Stimulated activated memory B cell treated with anti-CD40 and anti-IgM and Interleukin-4, amounts not matched to agents 10 μg/mL and 1 μg/mL and 100 μg/mL, for 72 hours (primary cell): Measurements from ENCODE around the gene HTR2A.
A peak's percentile ranks its signal among the peaks of the same experiment; 100 is the strongest.

ENCODE experiments used
- ATAC-seq: fragments of 150-1000 bp; cut with Tn5 transposase; 2 replicates; pipeline ENCODE4 v1.10.0; 2021
- H3K27ac Mint-ChIP-seq: one replicate; pipeline ENCODE4 v1.8.0; 2022; ENCODE audit warnings: mild to moderate bottlenecking, mixed read lengths
- H3K27me3 Mint-ChIP-seq: one replicate; pipeline ENCODE4 v1.8.0; 2022; ENCODE audit warnings: mixed read lengths
- H3K36me3 Mint-ChIP-seq: one replicate; pipeline ENCODE4 v1.8.0; 2022; ENCODE audit warnings: mixed read lengths
- H3K4me1 Mint-ChIP-seq: one replicate; pipeline ENCODE4 v1.8.0; 2022; ENCODE audit warnings: mixed read lengths
- H3K4me3 Mint-ChIP-seq: one replicate; pipeline ENCODE4 v1.8.0; 2022; ENCODE audit warnings: mild to moderate bottlenecking, moderate library complexity, mixed read lengths
- H3K9me3 Mint-ChIP-seq: one replicate; pipeline ENCODE4 v1.8.0; 2022; ENCODE audit warnings: mixed read lengths

The HTR2A gene

GRCh38 chr13:46804391-46804815 is 92.5 kb downstream of the HTR2A start:
- Mint-ChIP-seq H3K27ac (no peak overlapping the region), H3K4me3 (no peak overlapping the region)

DNA sequence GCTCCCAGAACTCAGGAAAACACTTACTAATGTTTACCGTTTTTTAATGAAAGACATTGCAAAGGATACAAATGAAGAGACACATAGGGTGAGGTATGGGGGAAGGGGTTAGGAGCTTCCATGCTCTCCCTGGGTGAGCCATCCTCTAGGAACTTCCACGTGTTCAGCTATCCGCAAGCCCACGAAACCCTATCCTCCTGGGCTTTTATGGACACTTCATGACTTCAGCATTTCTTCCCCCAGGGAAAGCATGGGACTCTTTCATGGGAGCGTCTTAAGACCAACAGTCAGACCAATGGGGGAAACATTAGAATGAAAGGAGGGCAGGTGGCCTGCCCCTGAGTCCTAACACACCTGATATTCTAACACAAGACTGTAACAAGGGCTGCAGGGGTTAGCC is 93.3 kb downstream of the HTR2A start:
- peaks cover 13% of the 10 kb centered on the region for H3K27me3 Mint-ChIP-seq
- no peak overlapping the region for H3K27ac Mint-ChIP-seq
- H3K4me3 Mint-ChIP-seq = no peak overlapping the region
- H3K4me1 Mint-ChIP-seq = no peaks in the 10 kb centered on the region
- no peak for ATAC-seq
- H3K36me3 Mint-ChIP-seq = no peaks in the 10 kb centered on the region
- H3K9me3 Mint-ChIP-seq = peaks cover 3% of the 10 kb centered on the region

More at GRCh38 chr13:46804391-46804815, 92.5 kb downstream of the HTR2A start:
- ATAC-seq = no peak
- peaks cover 3% of the 10 kb centered on the region for H3K9me3 Mint-ChIP-seq
- H3K36me3 Mint-ChIP-seq = no peaks in the 10 kb centered on the region
- peaks cover 13% of the 10 kb centered on the region for H3K27me3 Mint-ChIP-seq
- no peaks in the 10 kb centered on the region for H3K4me1 Mint-ChIP-seq

DNA sequence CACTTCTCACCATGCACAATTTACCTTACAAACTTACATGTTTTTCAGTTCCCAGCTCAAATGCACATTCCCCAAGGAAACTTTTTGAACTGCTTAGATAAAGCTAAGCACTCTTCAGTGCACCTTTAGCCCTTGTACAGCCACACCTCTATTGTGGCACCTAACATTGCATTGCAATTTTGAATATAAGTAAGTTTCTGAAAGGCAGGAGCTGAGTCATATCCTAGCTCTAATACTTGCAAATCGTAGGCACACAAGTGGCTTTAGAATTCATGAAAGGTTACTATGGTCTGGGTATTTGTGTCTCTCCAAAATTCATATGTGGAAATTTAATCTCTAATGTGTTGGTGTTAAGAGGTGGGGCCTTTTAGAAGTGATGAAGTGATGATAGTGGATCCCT is 95.0 kb downstream of the HTR2A start:
- no peak overlapping the region for H3K4me3 Mint-ChIP-seq
- H3K36me3 Mint-ChIP-seq = no peaks in the 10 kb centered on the region
- no peak overlapping the region for H3K27ac Mint-ChIP-seq
- ATAC-seq = no peak
- H3K9me3 Mint-ChIP-seq = peaks cover 3% of the 10 kb centered on the region
- H3K4me1 Mint-ChIP-seq = peaks cover 6% of the 10 kb centered on the region
- H3K27me3 Mint-ChIP-seq = peaks cover 13% of the 10 kb centered on the region

GRCh38 chr13:46799139-46799538 is 97.7 kb downstream of the HTR2A start:
- ATAC-seq = no peak
- no peak overlapping the region for H3K4me3 Mint-ChIP-seq

GRCh38 chr13:46797501-46798237 is 99.2 kb downstream of the HTR2A start:
- peak overlapping the region; percentile 98 for H3K27ac Mint-ChIP-seq
- H3K9me3 Mint-ChIP-seq = no peaks in the 10 kb centered on the region
- peaks cover 12% of the 10 kb centered on the region for H3K36me3 Mint-ChIP-seq
- H3K4me3 Mint-ChIP-seq = peak overlapping the region; percentile 93
- H3K4me1 Mint-ChIP-seq = peaks cover 35% of the 10 kb centered on the region
- H3K27me3 Mint-ChIP-seq = peaks cover under 1% of the 10 kb centered on the region
- no peak for ATAC-seq

More at GRCh38 chr13:46799139-46799538, 97.7 kb downstream of the HTR2A start:
- Mint-ChIP-seq H3K27me3 (peaks cover 13% of the 10 kb centered on the region), H3K4me1 (peaks cover 27% of the 10 kb centered on the region), H3K36me3 (peaks cover 6% of the 10 kb centered on the region), H3K9me3 (no peaks in the 10 kb centered on the region), H3K27ac (no peak overlapping the region)

GRCh38 chr13:46796515-46797474 is 100.1 kb downstream of the HTR2A start, which contains the start of gene ESD:
Gene ESD, minus strand, starts transcription at chr13:46797161. Its CDS starts 5,748 bp downstream, at chr13:46791413.
- peak within 1 kb of the TSS; percentile 98 for H3K27ac Mint-ChIP-seq
- peak within 1 kb of the TSS; percentile 93 for H3K4me3 Mint-ChIP-seq
- no peaks in the 10 kb centered on the region for H3K27me3 Mint-ChIP-seq
- peaks cover 35% of the 10 kb centered on the region for H3K4me1 Mint-ChIP-seq
- ATAC-seq = peak; percentile 97
- no peaks in the 10 kb centered on the region for H3K9me3 Mint-ChIP-seq
- peaks cover 12% of the 10 kb centered on the region for H3K36me3 Mint-ChIP-seq

- peaks cover 35% of the 10 kb centered on the region for H3K4me1 Mint-ChIP-seq
- H3K27ac Mint-ChIP-seq = peak overlapping the region; percentile 98
- no peaks in the 10 kb centered on the region for H3K27me3 Mint-ChIP-seq
- H3K9me3 Mint-ChIP-seq = no peaks in the 10 kb centered on the region
- H3K36me3 Mint-ChIP-seq = peaks cover 12% of the 10 kb centered on the region
- H3K4me3 Mint-ChIP-seq = peak overlapping the region; percentile 93
- ATAC-seq = no peak
These were observed 100.7 kb downstream of the HTR2A start for GRCh38 chr13:46796129-46796514.

- Mint-ChIP-seq H3K4me1 (peaks cover 35% of the 10 kb centered on the region), H3K36me3 (peaks cover 20% of the 10 kb centered on the region)
These were observed 101.5 kb downstream of the HTR2A start for GRCh38 chr13:46795321-46795720.

DNA sequence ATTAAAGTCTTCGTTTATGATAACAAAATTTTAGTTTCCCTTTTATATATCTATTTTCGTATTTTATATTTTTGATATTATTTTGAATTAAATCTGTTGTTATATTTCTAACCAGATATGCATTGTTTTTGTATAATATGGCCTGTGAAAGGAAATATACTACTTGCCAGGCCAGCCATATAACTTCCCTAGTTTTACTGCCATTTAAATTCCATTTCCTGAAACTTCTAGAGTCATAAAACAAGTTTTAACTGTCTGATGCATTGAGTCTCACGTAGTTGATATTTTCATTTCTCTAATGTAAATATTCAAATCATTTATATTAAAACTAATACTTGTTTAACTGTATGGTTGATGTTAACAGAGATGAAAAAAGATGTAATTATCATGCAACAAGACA is 113.3 kb downstream of the HTR2A start:
- Mint-ChIP-seq H3K9me3 (no peaks in the 10 kb centered on the region), H3K27me3 (no peaks in the 10 kb centered on the region), H3K36me3 (peaks cover 44% of the 10 kb centered on the region), H3K4me1 (peaks cover 7% of the 10 kb centered on the region), H3K4me3 (no peak overlapping the region), H3K27ac (no peak overlapping the region)
- ATAC-seq = no peak

More at GRCh38 chr13:46795321-46795720, 101.5 kb downstream of the HTR2A start:
- Mint-ChIP-seq H3K4me3 (no peak overlapping the region), H3K27ac (no peak overlapping the region), H3K9me3 (no peaks in the 10 kb centered on the region), H3K27me3 (no peaks in the 10 kb centered on the region)
- ATAC-seq = no peak

GRCh38 chr13:46782691-46783090 is 114.2 kb downstream of the HTR2A start:
- Mint-ChIP-seq H3K4me1 (peaks cover under 1% of the 10 kb centered on the region), H3K9me3 (no peaks in the 10 kb centered on the region), H3K27me3 (no peaks in the 10 kb centered on the region), H3K27ac (no peak overlapping the region), H3K4me3 (no peak overlapping the region), H3K36me3 (peaks cover 44% of the 10 kb centered on the region)
- no peak for ATAC-seq

DNA sequence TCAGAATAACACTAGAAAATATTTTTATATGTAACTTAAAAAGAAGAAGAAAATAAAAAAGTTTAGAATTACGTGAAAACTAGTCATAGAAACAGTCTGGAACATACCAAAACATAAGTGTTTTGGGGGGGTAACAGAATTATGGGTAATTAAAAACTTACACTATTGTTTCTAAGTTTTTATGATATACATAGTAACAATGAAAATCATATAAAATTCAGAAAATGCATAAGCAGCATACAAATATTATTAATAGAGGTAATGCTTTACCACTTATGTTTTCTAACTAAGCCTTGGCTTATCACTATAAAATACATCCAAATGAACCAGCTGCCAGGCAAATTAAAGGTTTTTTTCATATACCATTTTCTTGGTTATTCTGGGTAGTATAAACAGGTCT is 114.8 kb downstream of the HTR2A start:
- H3K27ac Mint-ChIP-seq = no peak overlapping the region
- no peaks in the 10 kb centered on the region for H3K9me3 Mint-ChIP-seq
- H3K36me3 Mint-ChIP-seq = peaks cover 43% of the 10 kb centered on the region
- no peaks in the 10 kb centered on the region for H3K4me1 Mint-ChIP-seq
- H3K27me3 Mint-ChIP-seq = no peaks in the 10 kb centered on the region
- ATAC-seq = no peak
- H3K4me3 Mint-ChIP-seq = no peak overlapping the region
